Ramos (cell line): ENCODE measurements around the gene KY.
"Not testable (repeated sequence)": the region's sequence is repeated elsewhere in the genome, so short reads cannot be mapped to it uniquely, and the experiment has no call there.

Source experiments
- in situ Hi-C: fragments of 300-500 bp; cut with MboI; formaldehyde crosslinking; loops from one replicate; pipeline ENCODE4 v1.14.3; 2022; ENCODE audit warnings: low sequenced_read_pairs; ENCODE audit not compliant: unreplicated experiment

The KY gene

DNA sequence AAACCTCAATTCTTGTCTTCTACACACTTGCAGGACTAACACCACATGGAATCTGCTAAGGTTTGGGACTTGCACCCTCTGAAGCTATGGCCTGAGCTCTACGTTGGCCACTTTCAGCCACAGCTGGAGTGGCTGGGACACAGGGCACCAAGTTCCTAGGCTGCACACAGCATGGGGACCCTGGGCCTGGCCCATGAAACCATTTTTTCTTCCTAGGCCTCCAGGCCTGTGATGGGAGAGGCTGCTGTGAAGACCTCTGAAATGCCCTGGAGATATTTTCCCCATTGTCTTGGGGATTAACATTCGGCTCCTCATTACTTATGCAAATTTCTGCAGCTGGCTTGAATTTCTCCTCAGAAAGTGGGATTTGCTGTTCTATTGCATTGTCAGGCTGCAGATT is 80.9 kb downstream of the KY start:
- in situ Hi-C loops = not testable (repeated sequence)

DNA sequence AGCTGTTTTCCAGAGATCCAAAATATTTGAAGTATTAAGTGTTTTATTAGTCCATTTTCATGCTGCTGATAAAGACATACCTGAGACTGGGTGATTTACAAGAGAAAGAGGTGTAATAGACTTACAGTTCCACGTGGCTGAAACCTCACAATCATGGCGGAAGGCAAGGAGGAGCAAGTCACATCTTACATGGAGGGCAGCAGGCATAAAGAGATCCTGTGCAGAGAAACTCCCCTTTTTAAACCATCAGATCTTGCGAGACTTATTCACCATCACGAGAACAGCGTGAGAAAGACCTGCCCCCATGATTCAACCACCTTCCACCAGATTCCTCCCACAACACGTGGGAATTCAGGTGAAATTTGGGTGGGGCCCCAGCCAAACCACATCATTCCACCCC is 82.0 kb downstream of the KY start:
- in situ Hi-C loops = no loop called here

- in situ Hi-C loops = no loop called here
These were observed 83.2 kb downstream of the KY start for GRCh38 chr3:134567605-134568004.

- in situ Hi-C loops = no loop called here
These were observed 85.8 kb downstream of the KY start for GRCh38 chr3:134564991-134565390.

GRCh38 chr3:134563601-134564000 is 87.2 kb downstream of the KY start:
- in situ Hi-C loops = no loop called here

- in situ Hi-C loops = no loop called here
These were observed 88.8 kb downstream of the KY start for GRCh38 chr3:134562055-134562454.

GRCh38 chr3:134559591-134559990 is 91.2 kb downstream of the KY start:
- in situ Hi-C loops = no loop called here
